AG04450 (cell line): ENCODE results near the gene NOL4L. TPM values are rescaled to one million over a fixed set of nuclear protein-coding genes. Genes with fewer than 3 reads are reported as not detected.

ENCODE experiments used
- CTCF ChIA-PET: fragments of 300-600, 350-600 bp; formaldehyde crosslinking; extraction: SDS; loops from one replicate; lab custom pipeline; 2022; ENCODE audit warnings: antibody characterized with exemption, inconsistent platforms; lab: Charles Lee
- POLR2A ChIA-PET: fragments of 350-600 bp; formaldehyde crosslinking; extraction: SDS; loops from one replicate; lab custom pipeline; 2021; ENCODE audit warnings: antibody characterized with exemption, inconsistent platforms; lab: Yijun Ruan, JAX
- DNase-seq: peaks from one replicate; pipeline ENCODE4 v3.0.0-alpha.2; 2011; ENCODE audit warnings: low read depth, low spot score
- H3K27ac ChIP-seq: one replicate; pipeline ENCODE4 v1.5.1; 2012; ENCODE audit warnings: low read depth, low read length, control low read depth
- H3K27me3 ChIP-seq: one replicate; pipeline ENCODE4 v1.6.0; 2012; ENCODE audit warnings: low read length; ENCODE audit not compliant: control insufficient read depth, insufficient read depth
- H3K4me3 ChIP-seq: 2 replicates; pipeline ENCODE4 v1.5.1; 2011; ENCODE audit warnings: mild to moderate bottlenecking, low read depth, low read length, control low read depth
- H3K9me3 ChIP-seq: 2 replicates; pipeline ENCODE4 v1.5.1; 2012; ENCODE audit warnings: low read length; ENCODE audit not compliant: control insufficient read depth, insufficient read depth
- CTCF ChIP-seq: IDR thresholded peaks from 2 replicates; pipeline ENCODE4 v1.5.1; 2011; ENCODE audit warnings: low read depth, low read length, control low read depth, inconsistent platforms
- polyA plus RNA-seq: library from polyadenylated mRNA; depleted of rRNA; stranded (reverse); fragments of >200 nt; gene quantifications from 2 replicates; pipeline ENCODE4 v1.2.3, GENCODE V29; 2011

Gene NOL4L
- polyA plus RNA-seq, 1 experiment, result 6.7 TPM

- ChIA-PET POLR2A (interaction anchor here (0.8 kb wide), 1 partner anchor 22 kb away, joined by 3 read pairs; no protein-coding TSS in a partner anchor), CTCF (no interaction called here)
- no peak for TF ChIP-seq CTCF
- Histone ChIP-seq H3K27ac (peak overlapping the region; percentile 81), H3K9me3 (no peaks in the 10 kb centered on the region; the same call in 1 of the 2 replicates), H3K4me3 (no peak overlapping the region), H3K27me3 (no peaks in the 10 kb centered on the region)
- DNase-seq, result no peak
These were observed 120.6 kb downstream of the NOL4L start for GRCh38 chr20:32464401-32465091.

GRCh38 chr20:32463642-32464400 lies 121.3 kb downstream of the NOL4L start:
- no peak overlapping the region for H3K27ac ChIP-seq
- TF ChIP-seq CTCF, result no peak

GRCh38 chr20:32462900-32463641 lies 122.1 kb downstream of the NOL4L start:
- ChIA-PET CTCF (no interaction called here), POLR2A (interaction anchor here (0.5 to 1.4 kb wide), 2 partner anchors 13 to 38 kb away, joined by 4 read pairs; no protein-coding TSS in a partner anchor)
- no peak for DNase-seq
- Histone ChIP-seq H3K9me3 (no peaks in the 10 kb centered on the region; the same call in 1 of the 2 replicates), H3K4me3 (no peak overlapping the region), H3K27ac (no peak overlapping the region), H3K27me3 (no peaks in the 10 kb centered on the region)
- TF ChIP-seq CTCF, result no peak

More at GRCh38 chr20:32463642-32464400, 121.3 kb downstream of the NOL4L start:
- no peaks in the 10 kb centered on the region; the same call in 1 of the 2 replicates for H3K9me3 ChIP-seq
- ChIA-PET POLR2A (interaction anchor here (0.5 to 1.4 kb wide), 3 partner anchors 12 to 37 kb away, joined by 3 to 4 read pairs (median 4); no protein-coding TSS in a partner anchor), CTCF (no interaction called here)
- H3K27me3 ChIP-seq, result no peaks in the 10 kb centered on the region
- no peak for DNase-seq
- H3K4me3 ChIP-seq, result no peak overlapping the region

- no peak for TF ChIP-seq CTCF
- no peaks in the 10 kb centered on the region for H3K27me3 ChIP-seq
- CTCF ChIA-PET, result no interaction called here
- H3K9me3 ChIP-seq, result no peaks in the 10 kb centered on the region; the same call in 1 of the 2 replicates
- H3K4me3 ChIP-seq, result no peak overlapping the region
- no peak overlapping the region for H3K27ac ChIP-seq
- DNase-seq, result no peak
- POLR2A ChIA-PET, result interaction anchor here (2.0 kb wide), 1 partner anchor 13 kb away, joined by 5 read pairs; no protein-coding TSS in a partner anchor
These were observed 123.1 kb downstream of the NOL4L start for GRCh38 chr20:32461836-32462600.
